GM12801 (cell line): ENCODE data around the gene GSK3B.

Source experiments
- TF ChIP-seq, protein P1 (sequence below): IDR thresholded peaks from one replicate; pipeline ENCODE4 v1.5.1; 2011; ENCODE audit warnings: control low read depth; ENCODE audit not compliant: insufficient read length; ENCODE audit errors: extremely low read depth

GSK3B gene

GRCh38 chr3:119899192-119899511 lies 195.1 kb downstream of the GSK3B start:
- TF ChIP-seq, protein P1, sequence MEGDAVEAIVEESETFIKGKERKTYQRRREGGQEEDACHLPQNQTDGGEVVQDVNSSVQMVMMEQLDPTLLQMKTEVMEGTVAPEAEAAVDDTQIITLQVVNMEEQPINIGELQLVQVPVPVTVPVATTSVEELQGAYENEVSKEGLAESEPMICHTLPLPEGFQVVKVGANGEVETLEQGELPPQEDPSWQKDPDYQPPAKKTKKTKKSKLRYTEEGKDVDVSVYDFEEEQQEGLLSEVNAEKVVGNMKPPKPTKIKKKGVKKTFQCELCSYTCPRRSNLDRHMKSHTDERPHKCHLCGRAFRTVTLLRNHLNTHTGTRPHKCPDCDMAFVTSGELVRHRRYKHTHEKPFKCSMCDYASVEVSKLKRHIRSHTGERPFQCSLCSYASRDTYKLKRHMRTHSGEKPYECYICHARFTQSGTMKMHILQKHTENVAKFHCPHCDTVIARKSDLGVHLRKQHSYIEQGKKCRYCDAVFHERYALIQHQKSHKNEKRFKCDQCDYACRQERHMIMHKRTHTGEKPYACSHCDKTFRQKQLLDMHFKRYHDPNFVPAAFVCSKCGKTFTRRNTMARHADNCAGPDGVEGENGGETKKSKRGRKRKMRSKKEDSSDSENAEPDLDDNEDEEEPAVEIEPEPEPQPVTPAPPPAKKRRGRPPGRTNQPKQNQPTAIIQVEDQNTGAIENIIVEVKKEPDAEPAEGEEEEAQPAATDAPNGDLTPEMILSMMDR, result no peak

DNA sequence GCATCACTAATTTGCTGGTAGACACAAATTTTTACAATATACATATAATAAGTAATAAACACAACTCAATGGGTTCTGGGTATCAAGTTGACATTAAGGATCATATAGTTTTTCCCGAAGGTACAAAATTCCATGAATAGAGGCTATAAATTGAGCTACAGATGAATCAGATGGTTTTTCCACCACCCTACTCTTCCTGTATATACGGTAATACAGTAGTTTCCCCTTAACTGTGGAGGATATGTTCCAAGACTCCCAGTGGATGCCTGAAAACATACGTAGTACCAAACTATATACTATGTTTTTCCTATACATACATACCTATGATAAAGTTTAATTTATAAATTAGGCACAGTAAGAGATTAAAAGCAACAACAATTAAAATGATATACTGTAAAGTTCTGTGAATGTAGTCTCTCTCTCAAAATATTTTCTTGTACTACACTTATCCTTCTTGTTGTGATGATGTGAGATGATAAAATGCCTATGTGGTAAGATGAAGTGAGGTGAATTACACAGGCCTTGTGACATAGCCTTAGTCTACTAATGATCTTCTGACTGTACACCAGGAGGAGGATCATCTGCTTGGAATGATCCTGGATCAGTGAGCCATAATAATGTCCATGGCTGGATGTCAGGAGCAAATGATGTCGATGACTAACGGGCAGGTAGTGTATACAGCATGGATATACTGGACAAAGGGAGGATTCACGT lies 195.6 kb downstream of the GSK3B start:
- TF ChIP-seq, protein P1, result no peak

DNA sequence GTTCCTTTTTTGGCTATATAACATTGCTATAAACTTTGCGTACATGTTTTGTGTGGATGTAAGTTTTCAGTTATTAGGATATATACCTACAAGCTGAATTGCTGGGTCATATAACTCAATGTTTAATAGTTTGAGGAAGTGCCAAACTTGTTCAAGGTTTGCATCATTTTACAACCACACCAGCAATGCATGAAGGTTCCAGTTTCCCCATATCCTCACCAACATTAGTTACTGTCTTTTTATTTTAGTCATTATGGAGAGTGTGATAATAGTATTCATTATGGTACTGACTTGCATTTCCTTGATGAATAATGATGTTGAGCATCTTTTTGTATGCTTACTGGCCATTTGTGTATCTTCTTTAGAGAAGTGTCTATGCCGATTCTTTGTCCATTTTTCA lies 200.1 kb downstream of the GSK3B start:
- TF ChIP-seq, protein P1, result no peak

GRCh38 chr3:119893769-119894168 lies 200.5 kb downstream of the GSK3B start:
- TF ChIP-seq, protein P1, result no peak

DNA sequence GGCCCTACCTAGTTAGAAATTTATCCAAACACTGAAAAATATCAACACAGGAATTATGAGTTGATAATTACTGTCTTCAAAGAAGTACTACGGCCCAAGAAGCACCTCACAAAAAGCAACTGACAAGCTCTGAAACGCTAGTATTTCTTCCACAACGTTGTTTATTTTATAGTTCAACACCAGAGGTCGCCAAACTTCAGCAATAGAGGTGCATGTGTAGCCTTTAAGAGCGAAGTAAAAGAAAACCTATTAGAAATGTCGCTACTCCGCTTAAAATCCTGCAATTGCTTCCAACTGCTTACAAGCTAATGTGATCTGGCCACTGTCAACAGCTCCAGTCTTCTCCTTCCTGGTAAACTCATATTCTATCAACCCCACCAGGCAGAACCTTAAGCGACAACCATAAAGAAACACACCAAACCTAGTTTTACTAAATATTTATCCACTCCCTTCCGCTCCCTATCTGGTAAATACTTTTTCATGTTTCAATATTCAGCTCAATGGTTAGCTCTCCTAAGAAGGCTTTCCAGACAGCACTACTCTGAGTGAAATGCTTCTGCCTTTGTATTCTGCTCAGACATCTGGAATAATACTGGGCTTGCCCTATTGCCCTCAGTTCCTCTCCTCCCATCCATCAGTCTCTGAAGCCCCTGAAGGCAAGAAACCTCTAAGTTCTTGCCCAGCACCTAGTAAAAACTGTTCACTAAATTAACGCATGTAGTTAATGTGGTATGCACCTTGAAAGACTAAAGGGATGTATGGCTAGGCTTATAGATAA lies 202.1 kb downstream of the GSK3B start:
- TF ChIP-seq, protein P1, result no peak

- TF ChIP-seq, protein P1, result no peak
Measured at GRCh38 chr3:119885746-119886530, 208.3 kb downstream of the GSK3B start.

GRCh38 chr3:119884161-119884557 lies 210.1 kb downstream of the GSK3B start:
- TF ChIP-seq, protein P1, result no peak
